ENCODE measurements around the gene LRRC72.

GRCh38 chr7:16603633-16604032 is 77.0 kb downstream of the LRRC72 start:
- no peak for TF ChIP-seq CTCF (conservative IDR thresholded peaks at IDR 0.05)
- TF ChIP-seq ZFX (IDR thresholded peaks at IDR 0.05): no peak

Measured in C4-2B (cell line).